Gastroesophageal sphincter (tissue), 3 donors: ENCODE measurements around the gene MTHFD1L.

ENCODE experiments used
- CTCF ChIP-seq, 4 experiments: fragments of 200-600 bp in 2 of 4; fragments of 450-650 bp in 2 of 4; sonication (generic) in 1 of 4; IDR thresholded peaks; one replicate each; pipeline ENCODE4 v1.5.1; 2017 to 2019; ENCODE audit warnings: antibody characterized with exemption in 4 of 4, mild to moderate bottlenecking in 2 of 4, moderate library complexity in 2 of 4
- POLR2A ChIP-seq, 2 donors: fragments of 450-650 bp; IDR thresholded peaks; one replicate each; pipeline ENCODE4 v1.6.1; 2017; ENCODE audit warnings: antibody characterized with exemption in 2 of 2, mild to moderate bottlenecking in 2 of 2, moderate library complexity in 1 of 2

GRCh38 chr6:151101161-151101815 is 235.8 kb downstream of the MTHFD1L start:
- TF ChIP-seq CTCF (IDR thresholded peaks at IDR 0.05) (no peak), POLR2A (IDR thresholded peaks at IDR 0.05) (no peak)
